Thyroid gland (tissue), 4 donors: ENCODE measurements around the gene DNAH17.

ENCODE experiments used
- POLR2A ChIP-seq, 2 donors: fragments of 450-650 bp; IDR thresholded peaks; one replicate each; pipeline ENCODE4 v1.6.1; 2017; ENCODE audit warnings: antibody characterized with exemption in 2 of 2, mild to moderate bottlenecking in 2 of 2, moderate library complexity in 1 of 2
- TF ChIP-seq, protein P1 (sequence below), 6 experiments: fragments of 200-600 bp in 3 of 6; fragments of 450-650 bp in 3 of 6; sonication (generic) in 3 of 6; IDR thresholded peaks; one replicate each; pipeline ENCODE4 v1.5.1; 2016 to 2019; ENCODE audit warnings: antibody characterized with exemption in 6 of 6, mild to moderate bottlenecking in 2 of 6, inconsistent platforms in 1 of 6, moderate library complexity in 1 of 6

DNA sequence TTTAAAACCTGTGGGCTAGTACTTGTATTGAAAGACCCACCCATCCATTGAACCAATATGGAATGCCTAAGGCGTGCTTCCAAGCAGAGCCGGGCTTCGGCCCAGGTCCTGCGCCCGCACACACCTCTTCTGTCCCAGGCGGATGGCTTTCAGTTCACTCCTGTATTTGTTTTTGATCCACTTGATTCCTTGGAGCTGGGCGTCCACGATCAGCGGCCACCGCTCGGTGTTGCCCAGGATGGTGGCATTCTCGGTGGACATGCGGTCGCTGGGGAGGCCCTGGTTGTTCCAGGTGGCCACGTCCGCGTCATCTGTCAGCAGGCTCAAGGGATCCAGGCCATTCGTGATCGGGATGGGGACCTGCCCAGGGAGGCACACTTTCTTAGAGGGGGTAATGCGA is 122.8 kb downstream of the DNAH17 start:
- TF ChIP-seq, protein P1, sequence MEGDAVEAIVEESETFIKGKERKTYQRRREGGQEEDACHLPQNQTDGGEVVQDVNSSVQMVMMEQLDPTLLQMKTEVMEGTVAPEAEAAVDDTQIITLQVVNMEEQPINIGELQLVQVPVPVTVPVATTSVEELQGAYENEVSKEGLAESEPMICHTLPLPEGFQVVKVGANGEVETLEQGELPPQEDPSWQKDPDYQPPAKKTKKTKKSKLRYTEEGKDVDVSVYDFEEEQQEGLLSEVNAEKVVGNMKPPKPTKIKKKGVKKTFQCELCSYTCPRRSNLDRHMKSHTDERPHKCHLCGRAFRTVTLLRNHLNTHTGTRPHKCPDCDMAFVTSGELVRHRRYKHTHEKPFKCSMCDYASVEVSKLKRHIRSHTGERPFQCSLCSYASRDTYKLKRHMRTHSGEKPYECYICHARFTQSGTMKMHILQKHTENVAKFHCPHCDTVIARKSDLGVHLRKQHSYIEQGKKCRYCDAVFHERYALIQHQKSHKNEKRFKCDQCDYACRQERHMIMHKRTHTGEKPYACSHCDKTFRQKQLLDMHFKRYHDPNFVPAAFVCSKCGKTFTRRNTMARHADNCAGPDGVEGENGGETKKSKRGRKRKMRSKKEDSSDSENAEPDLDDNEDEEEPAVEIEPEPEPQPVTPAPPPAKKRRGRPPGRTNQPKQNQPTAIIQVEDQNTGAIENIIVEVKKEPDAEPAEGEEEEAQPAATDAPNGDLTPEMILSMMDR (IDR thresholded peaks at IDR 0.05) = no peak
- TF ChIP-seq POLR2A (IDR thresholded peaks at IDR 0.05) = no peak
